GM23248 (cell line): ENCODE measurements around the gene FAM193B. TPM values are rescaled to one million over a fixed set of nuclear protein-coding genes. Genes with fewer than 3 reads are reported as not detected.

Source experiments
- DNase-seq: peaks from one replicate; pipeline ENCODE4 v3.0.0-alpha.2; 2015
- H2AFZ ChIP-seq: fragments of 200-600 bp; sonication (generic); 2 replicates; pipeline ENCODE4 v1.6.1; 2016; ENCODE audit warnings: antibody characterized with exemption
- H3F3A ChIP-seq: fragments of 200-600 bp; sonication (generic); 2 replicates; pipeline ENCODE4 v1.6.1; 2016; ENCODE audit warnings: mild to moderate bottlenecking, antibody characterized with exemption, mixed run types; ENCODE audit not compliant: insufficient read depth
- H3K27ac ChIP-seq: fragments of 200-600 bp; sonication (generic); 2 replicates; pipeline ENCODE4 v1.5.1; 2016; ENCODE audit warnings: mild to moderate bottlenecking
- H3K27me3 ChIP-seq: fragments of 200-600 bp; sonication (generic); replicated peaks from 2 replicates; pipeline ENCODE4 v1.6.1; 2016; ENCODE audit warnings: mild to moderate bottlenecking; ENCODE audit not compliant: insufficient read depth
- H3K36me3 ChIP-seq: fragments of 200-600 bp; sonication (generic); 2 replicates; pipeline ENCODE4 v1.6.1; 2016; ENCODE audit warnings: low read depth, mild to moderate bottlenecking
- H3K4me1 ChIP-seq: fragments of 200-600 bp; sonication (generic); 2 replicates; pipeline ENCODE4 v1.6.1; 2016; ENCODE audit warnings: mild to moderate bottlenecking; ENCODE audit not compliant: insufficient read depth
- H3K4me2 ChIP-seq: fragments of 200-600 bp; sonication (generic); one replicate; pipeline ENCODE4 v1.6.1; 2016; ENCODE audit warnings: mild to moderate bottlenecking; ENCODE audit not compliant: unreplicated experiment
- H3K4me3 ChIP-seq: fragments of 200-600 bp; sonication (generic); 2 replicates; pipeline ENCODE4 v1.5.1; 2016; ENCODE audit warnings: mild to moderate bottlenecking
- H3K79me2 ChIP-seq: fragments of 200-600 bp; sonication (generic); 2 replicates; pipeline ENCODE4 v1.6.1; 2016; ENCODE audit warnings: mild to moderate bottlenecking; ENCODE audit not compliant: insufficient read depth
- H3K9ac ChIP-seq: fragments of 200-600 bp; sonication (generic); 2 replicates; pipeline ENCODE4 v1.6.1; 2016; ENCODE audit warnings: mild to moderate bottlenecking
- H3K9me2 ChIP-seq: fragments of 200-600 bp; sonication (generic); 2 replicates; pipeline ENCODE4 v1.6.1; 2016; ENCODE audit warnings: mixed run types, mild to moderate bottlenecking, moderate library complexity; ENCODE audit not compliant: insufficient read depth
- H3K9me3 ChIP-seq: fragments of 200-600 bp; sonication (generic); one replicate; pipeline ENCODE4 v1.6.1; 2017; ENCODE audit warnings: low read depth
- H4K20me1 ChIP-seq: fragments of 200-600 bp; sonication (generic); 2 replicates; pipeline ENCODE4 v1.6.0; 2016; ENCODE audit not compliant: insufficient read depth
- EZH2 ChIP-seq: fragments of 200-600 bp; sonication (generic); IDR thresholded peaks from 2 replicates; pipeline ENCODE4 v1.6.1; 2018; ENCODE audit warnings: antibody characterized with exemption, mild to moderate bottlenecking; ENCODE audit not compliant: insufficient read depth, poor library complexity, severe bottlenecking
- EZH2phosphoT487 ChIP-seq: fragments of 200-600 bp; sonication (generic); IDR thresholded peaks from 2 replicates; pipeline ENCODE4 v1.6.1; 2018; ENCODE audit warnings: antibody characterized with exemption, moderate library complexity, mild to moderate bottlenecking, low read depth; ENCODE audit not compliant: insufficient read depth
- WGBS, 2 experiments: methylation state at CpG; one replicate each; pipeline ENCODE4 v1.1.6; 2015 to 2017; ENCODE audit warnings: low lambda C conversion rate in 2 of 2, low coverage in 1 of 2; ENCODE audit errors: missing lambda C conversion rate in 2 of 2; 5-methylcytosine and 5-hydroxymethylcytosine counted together
- in situ Hi-C: fragments of 300-500 bp; cut with MboI; formaldehyde crosslinking; loops from 2 replicates; pipeline ENCODE4 v1.15.0; 2020
- polyA plus RNA-seq: library from polyadenylated mRNA; unstranded; fragments of >200 nt; fragmentation: Nextera tagmentation; extraction: Ambion mirVana; gene quantifications from 2 replicates; pipeline ENCODE4 v1.2.1, GENCODE V29; 2016
- total RNA-seq: library from RNA; depleted of rRNA; stranded (reverse); fragments of >200 nt; shearing (Covaris generic); gene quantifications from 2 replicates; pipeline ENCODE4 v1.2.3, GENCODE V29; 2014

The FAM193B gene
- total and polyA plus RNA-seq, 2 experiments from 2014 or later: 8.0 to 21.9 TPM

GRCh38 chr5:177509381-177509951 lies 44.9 kb downstream of the FAM193B start, which contains the start of gene DOK3:
Gene DOK3 (minus strand): TSS chr5:177509826. CDS start chr5:177509540, 286 bp downstream.
- Histone ChIP-seq H3K9me3 (no peaks in the 10 kb centered on the region), H3K4me2 (no peak within 1 kb of the TSS), H3K36me3 (no peaks in the 10 kb centered on the region; the same call in 1 of the 2 replicates), H3K9ac (no peak within 1 kb of the TSS), H2AFZ (no peak within 1 kb of the TSS), H3K79me2 (peaks cover 6% of the 10 kb centered on the region), H3F3A (no peaks in the 10 kb centered on the region), H3K4me3 (no peak within 1 kb of the TSS), H4K20me1 (no peaks in the 10 kb centered on the region), H3K4me1 (no peaks in the 10 kb centered on the region), H3K9me2 (no peaks in the 10 kb centered on the region), H3K27me3 (no peaks in the 10 kb centered on the region), H3K27ac (no peak within 1 kb of the TSS)
- in situ Hi-C loops: no loop called here
- DNase-seq: no peak
- WGBS, 2 experiments: 61 to 66% methylated on average over 8 to 17 of the region's 20 CpGs
- TF ChIP-seq EZH2phosphoT487 (no peak), EZH2 (no peak)

GRCh38 chr5:177508837-177509236 lies 45.5 kb downstream of the FAM193B start:
- DNase-seq: no peak
- Histone ChIP-seq H3K4me3 (no peak overlapping the region), H3K9ac (no peak overlapping the region), H4K20me1 (no peaks in the 10 kb centered on the region), H3K36me3 (no peaks in the 10 kb centered on the region; the same call in 1 of the 2 replicates), H3K9me2 (no peaks in the 10 kb centered on the region), H3K27me3 (no peaks in the 10 kb centered on the region), H3K9me3 (no peaks in the 10 kb centered on the region), H3K4me1 (no peaks in the 10 kb centered on the region), H2AFZ (no peak overlapping the region), H3K79me2 (no peaks in the 10 kb centered on the region), H3K4me2 (no peak overlapping the region), H3K27ac (no peak overlapping the region), H3F3A (no peaks in the 10 kb centered on the region)
- TF ChIP-seq EZH2 (no peak), EZH2phosphoT487 (no peak)
- WGBS, 2 experiments: 78 to 86% methylated on average over 7 to 8 of the region's 8 CpGs
- in situ Hi-C loops: no loop called here

- WGBS, 2 experiments: 89 to 96% methylated on average over 20 to 26 of the region's 26 CpGs
- H3K36me3 ChIP-seq: no peaks in the 10 kb centered on the region; the same call in 1 of the 2 replicates
- in situ Hi-C loops: no loop called here
Observed at GRCh38 chr5:177508221-177508611, 46.1 kb downstream of the FAM193B start.

GRCh38 chr5:177507596-177508220 lies 46.7 kb downstream of the FAM193B start:
- TF ChIP-seq EZH2phosphoT487 (no peak), EZH2 (no peak)
- Histone ChIP-seq H3K79me2 (no peaks in the 10 kb centered on the region), H3K9me2 (no peaks in the 10 kb centered on the region), H2AFZ (no peak overlapping the region), H4K20me1 (no peaks in the 10 kb centered on the region), H3K4me1 (no peaks in the 10 kb centered on the region), H3K4me3 (no peak overlapping the region), H3K9me3 (no peaks in the 10 kb centered on the region), H3F3A (no peaks in the 10 kb centered on the region), H3K4me2 (no peak overlapping the region), H3K36me3 (no peaks in the 10 kb centered on the region; the same call in 1 of the 2 replicates), H3K27ac (no peak overlapping the region), H3K27me3 (no peaks in the 10 kb centered on the region), H3K9ac (no peak overlapping the region)
- in situ Hi-C loops: no loop called here
- 94% methylated on average over 17 of the region's 17 CpGs for WGBS, 2 experiments
- no peak for DNase-seq

More at GRCh38 chr5:177508221-177508611, 46.1 kb downstream of the FAM193B start:
- Histone ChIP-seq H3K4me2 (no peak overlapping the region), H4K20me1 (no peaks in the 10 kb centered on the region), H2AFZ (no peak overlapping the region), H3K79me2 (no peaks in the 10 kb centered on the region), H3K4me1 (no peaks in the 10 kb centered on the region), H3F3A (no peaks in the 10 kb centered on the region), H3K27ac (no peak overlapping the region), H3K9ac (no peak overlapping the region), H3K9me2 (no peaks in the 10 kb centered on the region), H3K27me3 (no peaks in the 10 kb centered on the region), H3K4me3 (no peak overlapping the region), H3K9me3 (no peaks in the 10 kb centered on the region)
- DNase-seq: no peak
- TF ChIP-seq EZH2phosphoT487: no peak
- TF ChIP-seq EZH2: no peak
